Mesothelial cell of epicardium (in vitro differentiated cells): ENCODE measurements around the gene C10orf71. TPM values are rescaled to one million over a fixed set of nuclear protein-coding genes. Genes with fewer than 3 reads are reported as not detected.

ENCODE experiments used
- DNase-seq, 2 experiments: peaks; one replicate each; pipeline ENCODE4 v3.0.0; 2021; ENCODE audit warnings: low spot score in 2 of 2; ENCODE audit not compliant: unreplicated experiment in 2 of 2
- H3K27ac Mint-ChIP-seq: 2 replicates; pipeline ENCODE4 v1.8.0; 2021; ENCODE audit warnings: mixed read lengths
- H3K27me3 Mint-ChIP-seq: 2 replicates; pipeline ENCODE4 v1.8.0; 2021; ENCODE audit warnings: low read depth, mixed read lengths
- H3K36me3 Mint-ChIP-seq: 2 replicates; pipeline ENCODE4 v1.8.0; 2021; ENCODE audit warnings: mixed read lengths
- H3K4me1 Mint-ChIP-seq: 2 replicates; pipeline ENCODE4 v1.8.0; 2021; ENCODE audit warnings: mixed read lengths
- H3K4me3 Mint-ChIP-seq: 2 replicates; pipeline ENCODE4 v1.8.0; 2021; ENCODE audit warnings: mild to moderate bottlenecking, moderate library complexity, mixed read lengths
- H3K9me3 Mint-ChIP-seq: 2 replicates; pipeline ENCODE4 v1.8.0; 2021; ENCODE audit warnings: mixed read lengths
- CTCF ChIP-seq: fragments of 200-600 bp; sonication (generic); IDR thresholded peaks from one replicate; pipeline ENCODE4 v1.5.0; 2021; ENCODE audit warnings: antibody characterized with exemption; ENCODE audit not compliant: unreplicated experiment
- total RNA-seq: library from RNA; stranded (reverse); gene quantifications from 3 replicates; pipeline ENCODE4 v1.2.1, GENCODE V29; 2021

C10orf71 gene
- total RNA-seq, 1 donor from 2014 or later: not detected

GRCh38 chr10:49318755-49319154, 19.8 kb downstream of the C10orf71 start:
- no peak for TF ChIP-seq CTCF
- Mint-ChIP-seq H3K9me3 (no peaks in the 10 kb centered on the region), H3K4me1 (no peaks in the 10 kb centered on the region), H3K27ac (no peak overlapping the region), H3K36me3 (no peaks in the 10 kb centered on the region), H3K27me3 (peaks cover 60% of the 10 kb centered on the region), H3K4me3 (no peak overlapping the region)
- DNase-seq: no peak

GRCh38 chr10:49319206-49319605, 20.2 kb downstream of the C10orf71 start:
- H3K27me3 Mint-ChIP-seq: peaks cover 58% of the 10 kb centered on the region
- no peaks in the 10 kb centered on the region for H3K36me3 Mint-ChIP-seq
- no peak for TF ChIP-seq CTCF
- no peak overlapping the region for H3K27ac Mint-ChIP-seq
- no peak for DNase-seq
- H3K4me3 Mint-ChIP-seq: no peak overlapping the region
- H3K9me3 Mint-ChIP-seq: no peaks in the 10 kb centered on the region
- H3K4me1 Mint-ChIP-seq: no peaks in the 10 kb centered on the region

- peaks cover 58% of the 10 kb centered on the region for H3K27me3 Mint-ChIP-seq
- TF ChIP-seq CTCF: no peak
- no peak for DNase-seq
- no peak overlapping the region for H3K27ac Mint-ChIP-seq
- H3K9me3 Mint-ChIP-seq: no peaks in the 10 kb centered on the region
- H3K4me1 Mint-ChIP-seq: no peaks in the 10 kb centered on the region
- no peak overlapping the region for H3K4me3 Mint-ChIP-seq
- H3K36me3 Mint-ChIP-seq: no peaks in the 10 kb centered on the region
Observed at GRCh38 chr10:49320191-49320590, 21.2 kb downstream of the C10orf71 start.

GRCh38 chr10:49321021-49321420, 22.1 kb downstream of the C10orf71 start:
- H3K4me1 Mint-ChIP-seq: no peaks in the 10 kb centered on the region
- DNase-seq: no peak
- H3K36me3 Mint-ChIP-seq: no peaks in the 10 kb centered on the region
- no peak overlapping the region for H3K4me3 Mint-ChIP-seq
- H3K9me3 Mint-ChIP-seq: no peaks in the 10 kb centered on the region
- no peak for TF ChIP-seq CTCF
- no peak overlapping the region for H3K27ac Mint-ChIP-seq
- peaks cover 54% of the 10 kb centered on the region for H3K27me3 Mint-ChIP-seq

GRCh38 chr10:49322371-49323170, 23.6 kb downstream of the C10orf71 start:
- no peaks in the 10 kb centered on the region for H3K36me3 Mint-ChIP-seq
- no peaks in the 10 kb centered on the region for H3K9me3 Mint-ChIP-seq
- H3K4me3 Mint-ChIP-seq: no peak overlapping the region
- H3K4me1 Mint-ChIP-seq: no peaks in the 10 kb centered on the region
- peaks cover 54% of the 10 kb centered on the region for H3K27me3 Mint-ChIP-seq
- no peak for TF ChIP-seq CTCF
- no peak overlapping the region for H3K27ac Mint-ChIP-seq
- no peak for DNase-seq
